GM12878 (cell line): Measurements from ENCODE around the gene SGSM2. TPM values are rescaled to one million over a fixed set of nuclear protein-coding genes. Genes with fewer than 3 reads are reported as not detected.

Source experiments
- ATAC-seq: fragments of 200-7000 bp; cut with Tn5 transposase; 3 replicates; pipeline ENCODE4 v1.9.1; 2020; ENCODE audit warnings: mild to moderate bottlenecking, moderate library complexity
- BruUV-seq: library from RNA; stranded (reverse); fragments of 400-500 nt; replicated peaks from 2 replicates; lab custom pipeline; 2021; lab: Mats Ljungman, UMichigan
- CTCF ChIA-PET: fragments of 300-600 bp; sonication (Branson Sonifier 250); formaldehyde crosslinking; extraction: SDS; loops from one replicate; lab custom pipeline; 2021; ENCODE audit warnings: inconsistent platforms; lab: Yijun Ruan, JAX
- POLR2A ChIA-PET: fragments of 350-600 bp; formaldehyde crosslinking; extraction: SDS; loops from one replicate; lab custom pipeline; 2021; ENCODE audit warnings: inconsistent platforms; lab: Charles Lee
- RAD21 ChIA-PET: fragments of 300-600 bp; sonication (Branson Sonifier 250); formaldehyde crosslinking; loops from one replicate; lab custom pipeline; 2023; ENCODE audit warnings: antibody characterized with exemption; ENCODE audit not compliant: unreplicated experiment; lab: Charles Lee
- SMC1A ChIA-PET: fragments of 300-600 bp; sonication (Branson Sonifier 250); formaldehyde crosslinking; loops from one replicate; lab custom pipeline; 2023; ENCODE audit not compliant: unreplicated experiment, uncharacterized antibody; lab: Charles Lee
- DNase-seq: peaks from one replicate; pipeline ENCODE4 v3.0.0-alpha.2; 2011; ENCODE audit warnings: low read depth, low spot score
- FAIRE-seq: peaks from 3 replicates; lab custom pipeline; 2011; peaks lifted over from hg19 to GRCh38; lab: Jason Lieb, UNC
- H2AFZ ChIP-seq: 2 replicates; pipeline ENCODE4 v1.6.0; 2011; ENCODE audit warnings: low read depth, low read length, control low read depth; ENCODE audit not compliant: control insufficient read depth
- H3K27ac ChIP-seq: 2 replicates; pipeline ENCODE4 v1.5.1; 2011; ENCODE audit warnings: control low read depth; ENCODE audit not compliant: control insufficient read depth, insufficient read depth
- H3K27me3 ChIP-seq, 2 experiments: replicated peaks in 1 of 2; 2 replicates each; pipeline versions ENCODE4 v1.6.0 to v1.6.1; 2011; ENCODE audit warnings: low read length in 1 of 2; ENCODE audit not compliant: control insufficient read depth in 2 of 2, insufficient read depth in 2 of 2
- H3K36me3 ChIP-seq, 2 experiments: 2 replicates each; pipeline ENCODE4 v1.5.1; 2011; ENCODE audit warnings: low read length in 1 of 2; ENCODE audit not compliant: control insufficient read depth in 2 of 2, insufficient read depth in 2 of 2
- H3K4me1 ChIP-seq: 2 replicates; pipeline ENCODE4 v1.6.1; 2011; ENCODE audit warnings: mild to moderate bottlenecking, low read length, moderate library complexity, mixed read lengths; ENCODE audit not compliant: control insufficient read depth, insufficient read depth
- H3K4me2 ChIP-seq: 2 replicates; pipeline ENCODE4 v1.6.0; 2011; ENCODE audit warnings: control low read depth; ENCODE audit not compliant: control insufficient read depth, insufficient read depth
- H3K4me3 ChIP-seq: fragments of 200-600 bp; sonication (generic); 2 replicates; pipeline ENCODE4 v1.5.1; 2016
- H3K79me2 ChIP-seq: 2 replicates; pipeline ENCODE4 v1.6.0; 2011; ENCODE audit warnings: low read length; ENCODE audit not compliant: control insufficient read depth, insufficient read depth
- H3K9ac ChIP-seq: 2 replicates; pipeline ENCODE4 v1.8.0; 2011; ENCODE audit warnings: low read length, control low read depth, mixed read lengths; ENCODE audit not compliant: control insufficient read depth, insufficient read depth
- H3K9me3 ChIP-seq: replicated peaks from 3 replicates; pipeline ENCODE4 v1.5.1; 2011; ENCODE audit warnings: mild to moderate bottlenecking, low read length; ENCODE audit not compliant: control insufficient read depth, insufficient read depth
- H4K20me1 ChIP-seq: 2 replicates; pipeline ENCODE4 v1.6.0; 2011; ENCODE audit not compliant: control insufficient read depth, insufficient read depth
- ASH2L ChIP-seq: fragments of 300-600, 200-600 bp; sonication (generic); IDR thresholded peaks from 2 replicates; pipeline ENCODE4 v1.6.1; 2017; ENCODE audit warnings: low read depth, mild to moderate bottlenecking, borderline replicate concordance
- CEBPB ChIP-seq, 2 experiments: fragments of 150-350 bp in 1 of 2; IDR thresholded peaks; 2 replicates each; pipeline ENCODE4 v1.6.1; 2012 to 2014; ENCODE audit warnings: low read depth in 2 of 2, low read length in 2 of 2, borderline replicate concordance in 1 of 2, inconsistent platforms in 1 of 2
- IRF5 ChIP-seq: fragments of 450-650 bp; IDR thresholded peaks from 2 replicates; pipeline ENCODE4 v1.6.1; 2017; ENCODE audit warnings: borderline replicate concordance
- RELA ChIP-seq: fragments of 450-650 bp; IDR thresholded peaks from 2 replicates; pipeline ENCODE4 v1.8.0; 2014; ENCODE audit warnings: borderline replicate concordance; ENCODE audit not compliant: partially characterized antibody
- WGBS: methylation state at CpG from one replicate; pipeline ENCODE4 v1.1.6; 2016; ENCODE audit warnings: low lambda C conversion rate; ENCODE audit not compliant: insufficient replicate concordance, insufficient coverage; ENCODE audit errors: missing lambda C conversion rate; 5-methylcytosine and 5-hydroxymethylcytosine counted together
- in situ Hi-C: fragments of 300-500 bp; cut with MboI; formaldehyde crosslinking; loops from 9 replicates; pipeline ENCODE4 v1.14.3; 2018; ENCODE audit warnings: mixed read lengths
- intact Hi-C: fragments of 100-400 bp; cut with micrococcal nuclease; formaldehyde crosslinking; loops from one replicate; pipeline ENCODE4 v1.14.2; 2022; ENCODE audit not compliant: unreplicated experiment
- polyA plus RNA-seq, 11 experiments: library from polyadenylated mRNA; depleted of rRNA in 4 of 11; unstranded in 6 of 11; stranded (reverse) in 5 of 11; fragments of >200 nt; fragmentation: Nextera tagmentation in 4 of 11; fragmentation: Illumina TruSeq in 1 of 11; extraction: Ambion mirVana in 4 of 11; extraction: Trizol in 1 of 11; gene quantifications; 1 replicate in 1 of 11; 2 replicates in 10 of 11; pipeline versions ENCODE4 v1.2.1 to v1.2.3, GENCODE V29; 2011 to 2016; ENCODE audit warnings: inconsistent platforms in 2 of 11, missing spikeins in 2 of 11, low read depth in 1 of 11
- total RNA-seq, 4 experiments: library from RNA; depleted of rRNA in 3 of 4; stranded (reverse); fragments of >200 nt in 3 of 4; fragmentation: Illumina TruSeq in 1 of 4; extraction: Trizol in 1 of 4; gene quantifications; 2 replicates each; pipeline versions ENCODE4 v1.2.1 to v1.2.3, GENCODE V29; 2013 to 2021

The SGSM2 gene
- total and polyA plus RNA-seq, 10 of the 15 experiments (the other 5 are each of a cell fraction or from before 2014, with no cell fraction given): 0.50 to 50.9 (median 18.5) TPM

GRCh38 chr17:2377659-2378058 lies 40.4 kb downstream of the SGSM2 start:
- no peak overlapping the region for H3K4me3 ChIP-seq
- 92% methylated on average over 10 of the region's 10 CpGs for WGBS
- ATAC-seq: no peak

DNA sequence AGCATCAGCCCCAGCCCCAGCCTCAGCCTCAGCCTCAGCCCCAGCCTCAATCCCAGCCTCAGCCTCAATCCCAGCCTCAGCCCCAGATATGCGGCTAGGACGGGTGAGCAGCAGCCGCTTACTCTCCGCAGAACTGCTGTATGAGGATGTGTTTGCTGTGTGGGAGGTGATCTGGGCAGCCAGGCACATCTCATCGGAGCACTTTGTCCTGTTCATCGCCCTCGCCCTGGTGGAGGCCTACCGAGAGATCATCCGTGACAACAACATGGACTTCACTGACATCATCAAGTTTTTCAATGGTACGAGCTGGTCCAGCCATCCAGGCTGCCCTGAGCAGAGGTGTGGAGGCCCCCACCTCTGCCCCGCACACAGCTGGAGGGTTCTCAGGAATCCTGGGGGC lies 41.6 kb downstream of the SGSM2 start:
- no peak overlapping the region for H3K4me2 ChIP-seq
- ATAC-seq: no peak
- no peaks in the 10 kb centered on the region for H3K9me3 ChIP-seq
- H3K79me2 ChIP-seq: no peaks in the 10 kb centered on the region
- WGBS: 97% methylated on average over 11 of the region's 11 CpGs
- in situ Hi-C loops: loop anchor here (5.0 kb wide), 1 partner anchor 33 kb away; no protein-coding TSS in a partner anchor
- H3K9ac ChIP-seq: no peak overlapping the region
- SMC1A ChIA-PET: interaction anchor here (10.7 kb wide), 1 partner anchor 36 kb away, joined by 364 read pairs; no protein-coding TSS in a partner anchor
- no peaks in the 10 kb centered on the region for H4K20me1 ChIP-seq
- no peaks in the 10 kb centered on the region; a peak in 3 of 4 replicates for H3K36me3 ChIP-seq
- no peaks in the 10 kb centered on the region for H3K27me3 ChIP-seq
- FAIRE-seq: no peak
- DNase-seq: no peak
- no TSS peak for BruUV-seq
- RAD21 ChIA-PET: interaction anchor here (7.5 kb wide), 1 partner anchor 36 kb away, joined by 376 read pairs; no protein-coding TSS in a partner anchor
- H3K27ac ChIP-seq: no peak overlapping the region
- POLR2A ChIA-PET: interaction anchor here (1.3 kb wide), 1 partner anchor 37 kb away, joined by 4 read pairs; no protein-coding TSS in a partner anchor
- no peak for TF ChIP-seq CEBPB (IDR thresholded peaks at IDR 0.05; ENCODE audit: borderline replicate concordance in 1 of 2, low read depth in 2 of 2, low read length in 2 of 2)
- CTCF ChIA-PET: interaction anchor here (12.3 kb wide), 1 partner anchor 36 kb away, joined by 597 read pairs; no protein-coding TSS in a partner anchor
- H2AFZ ChIP-seq: no peak overlapping the region
- H3K4me3 ChIP-seq: no peak overlapping the region
- H3K4me1 ChIP-seq: no peaks in the 10 kb centered on the region
- intact Hi-C loops: no loop called here

More at GRCh38 chr17:2377659-2378058, 40.4 kb downstream of the SGSM2 start:
- in situ Hi-C loops: loop anchor here (5.0 kb wide), 1 partner anchor 35 kb away; no protein-coding TSS in a partner anchor
- H3K27me3 ChIP-seq: no peaks in the 10 kb centered on the region
- H3K9me3 ChIP-seq: no peaks in the 10 kb centered on the region
- BruUV-seq: no TSS peak
- no peak overlapping the region for H3K4me2 ChIP-seq
- H3K4me1 ChIP-seq: no peaks in the 10 kb centered on the region
- TF ChIP-seq IRF5 (no peak), RELA (no peak), ASH2L (no peak)
- TF ChIP-seq, all 136 proteins: peak for 0
- FAIRE-seq: no peak
- ChIA-PET RAD21 (no interaction called here), POLR2A (no interaction called here), SMC1A (interaction anchor here (10.7 kb wide), 1 partner anchor 37 kb away, joined by 364 read pairs; no protein-coding TSS in a partner anchor), CTCF (interaction anchor here (12.3 kb wide), 1 partner anchor 37 kb away, joined by 597 read pairs; no protein-coding TSS in a partner anchor)
- no peak overlapping the region for H2AFZ ChIP-seq
- intact Hi-C loops: no loop called here
- no peak overlapping the region for H3K9ac ChIP-seq
- no peaks in the 10 kb centered on the region for H4K20me1 ChIP-seq
- H3K36me3 ChIP-seq: no peaks in the 10 kb centered on the region; a peak in 3 of 4 replicates
- DNase-seq: no peak
- H3K79me2 ChIP-seq: no peaks in the 10 kb centered on the region
- no peak overlapping the region for H3K27ac ChIP-seq
